RWPE1 (cell line): Measurements from ENCODE around the gene CROT.

ENCODE experiments used
- CTCF ChIA-PET: fragments of 350-600 bp; sonication (Branson Sonifier 250); formaldehyde crosslinking; extraction: SDS; loops from one replicate; lab custom pipeline; 2021; lab: Yijun Ruan, JAX
- POLR2A ChIA-PET: fragments of 400-600 bp; formaldehyde crosslinking; extraction: SDS; loops from one replicate; lab custom pipeline; 2020; ENCODE audit warnings: antibody characterized with exemption; ENCODE audit not compliant: low non-redundant PET; lab: Yijun Ruan, JAX
- DNase-seq: peaks from one replicate; pipeline ENCODE4 v3.0.0; 2012; ENCODE audit warnings: low spot score
- H3K27ac ChIP-seq: fragments of 450-650 bp; 2 replicates; pipeline ENCODE4 v1.5.1; 2017
- CTCF ChIP-seq: fragments of 450-650 bp; conservative IDR thresholded peaks from 2 replicates; pipeline ENCODE4 v1.5.1; 2017; ENCODE audit warnings: low read depth, mild to moderate bottlenecking

Gene CROT

GRCh38 chr7:87364246-87364645 lies 18.8 kb downstream of the CROT start:
- no peak for TF ChIP-seq CTCF
- no peak overlapping the region for H3K27ac ChIP-seq
- ChIA-PET POLR2A (no interaction called here), CTCF (no interaction called here)
- no peak for DNase-seq

GRCh38 chr7:87369216-87369615 lies 23.8 kb downstream of the CROT start:
- TF ChIP-seq CTCF: no peak
- ChIA-PET CTCF (no interaction called here), POLR2A (no interaction called here)
- no peak for DNase-seq
- no peak overlapping the region for H3K27ac ChIP-seq

- no peak for TF ChIP-seq CTCF
- ChIA-PET CTCF (no interaction called here), POLR2A (no interaction called here)
- H3K27ac ChIP-seq: no peak overlapping the region
- DNase-seq: no peak
Observed at GRCh38 chr7:87370660-87371180, 25.3 kb downstream of the CROT start.

- ChIA-PET POLR2A (no interaction called here), CTCF (no interaction called here)
- no peak for DNase-seq
Observed at GRCh38 chr7:87375662-87376435, 30.4 kb downstream of the CROT start.

GRCh38 chr7:87380905-87381304 lies 35.4 kb downstream of the CROT start:
- POLR2A ChIA-PET: no interaction called here
- no peak for TF ChIP-seq CTCF
- DNase-seq: no peak
- CTCF ChIA-PET: no interaction called here
- H3K27ac ChIP-seq: no peak overlapping the region

More at GRCh38 chr7:87375662-87376435, 30.4 kb downstream of the CROT start:
- TF ChIP-seq CTCF: no peak
- no peak overlapping the region for H3K27ac ChIP-seq

GRCh38 chr7:87391020-87391701 lies 45.7 kb downstream of the CROT start:
- H3K27ac ChIP-seq: no peak overlapping the region
- ChIA-PET CTCF (interaction anchor here (0.7 kb wide), 1 partner anchor 62 kb away, joined by 4 read pairs; no protein-coding TSS in a partner anchor), POLR2A (no interaction called here)
- DNase-seq: no peak
- TF ChIP-seq CTCF: no peak
